ENCODE data around the gene PPM1F. TPM values are rescaled to one million over a fixed set of nuclear protein-coding genes. Genes with fewer than 3 reads are reported as not detected.
"Not testable (repeated sequence)": the region's sequence is repeated elsewhere in the genome, so short reads cannot be mapped to it uniquely, and the experiment has no call there.

Gene PPM1F
- total RNA-seq, 1 experiment from 2014 or later = 65.1 TPM

GRCh38 chr22:21919526-21920307, 32.9 kb downstream of the PPM1F start:
- in situ Hi-C loops (cut with HindIII; ENCODE audit: low pct_unique_long_range_greater_than_20kb, low sequenced_read_pairs) = no loop called here
- no peak for DNase-seq (ENCODE audit: low read depth, low spot score)

GRCh38 chr22:21918466-21919185, 34.0 kb downstream of the PPM1F start:
- no peak for DNase-seq (ENCODE audit: low read depth, low spot score)
- in situ Hi-C loops (cut with HindIII; ENCODE audit: low pct_unique_long_range_greater_than_20kb, low sequenced_read_pairs) = no loop called here

GRCh38 chr22:21917959-21918261, 34.7 kb downstream of the PPM1F start:
- in situ Hi-C loops (cut with HindIII; ENCODE audit: low pct_unique_long_range_greater_than_20kb, low sequenced_read_pairs) = no loop called here

GRCh38 chr22:21917181-21917958, 35.3 kb downstream of the PPM1F start:
- in situ Hi-C loops (cut with HindIII; ENCODE audit: low pct_unique_long_range_greater_than_20kb, low sequenced_read_pairs) = no loop called here
- DNase-seq (ENCODE audit: low read depth, low spot score) = no peak

More at GRCh38 chr22:21917959-21918261, 34.7 kb downstream of the PPM1F start:
- DNase-seq (ENCODE audit: low read depth, low spot score) = no peak

- no peak for DNase-seq (ENCODE audit: low read depth, low spot score)
- in situ Hi-C loops (cut with HindIII; ENCODE audit: low pct_unique_long_range_greater_than_20kb, low sequenced_read_pairs) = no loop called here
These were observed 36.2 kb downstream of the PPM1F start for GRCh38 chr22:21916309-21916918.

GRCh38 chr22:21915624-21916308, 36.9 kb downstream of the PPM1F start:
- DNase-seq (ENCODE audit: low read depth, low spot score) = no peak
- in situ Hi-C loops (cut with HindIII; ENCODE audit: low pct_unique_long_range_greater_than_20kb, low sequenced_read_pairs) = no loop called here

GRCh38 chr22:21914033-21914642, 38.5 kb downstream of the PPM1F start:
- DNase-seq (ENCODE audit: low read depth, low spot score); in situ Hi-C loops (cut with HindIII; ENCODE audit: low pct_unique_long_range_greater_than_20kb, low sequenced_read_pairs): not testable (repeated sequence)

- in situ Hi-C loops (cut with HindIII; ENCODE audit: low pct_unique_long_range_greater_than_20kb, low sequenced_read_pairs); DNase-seq (ENCODE audit: low read depth, low spot score): not testable (repeated sequence)
These were observed 42.3 kb downstream of the PPM1F start for GRCh38 chr22:21910367-21910766.

GRCh38 chr22:21909871-21910270, 42.8 kb downstream of the PPM1F start:
- in situ Hi-C loops (cut with HindIII; ENCODE audit: low pct_unique_long_range_greater_than_20kb, low sequenced_read_pairs) = no loop called here
- DNase-seq (ENCODE audit: low read depth, low spot score) = no peak

- DNase-seq (ENCODE audit: low read depth, low spot score) = no peak
- in situ Hi-C loops (cut with HindIII; ENCODE audit: low pct_unique_long_range_greater_than_20kb, low sequenced_read_pairs) = no loop called here
These were observed 44.8 kb downstream of the PPM1F start for GRCh38 chr22:21907638-21908522.

- in situ Hi-C loops (cut with HindIII; ENCODE audit: low pct_unique_long_range_greater_than_20kb, low sequenced_read_pairs); DNase-seq (ENCODE audit: low read depth, low spot score): not testable (repeated sequence)
These were observed 47.4 kb downstream of the PPM1F start for GRCh38 chr22:21905234-21905633.

GRCh38 chr22:21904250-21904789, 48.3 kb downstream of the PPM1F start:
- no peak for DNase-seq (ENCODE audit: low read depth, low spot score)
- in situ Hi-C loops (cut with HindIII; ENCODE audit: low pct_unique_long_range_greater_than_20kb, low sequenced_read_pairs) = no loop called here

GRCh38 chr22:21903283-21903682, 49.4 kb downstream of the PPM1F start:
- in situ Hi-C loops (cut with HindIII; ENCODE audit: low pct_unique_long_range_greater_than_20kb, low sequenced_read_pairs) = no loop called here

GRCh38 chr22:21902296-21903087, 50.2 kb downstream of the PPM1F start:
- DNase-seq (ENCODE audit: low read depth, low spot score) = no peak
- in situ Hi-C loops (cut with HindIII; ENCODE audit: low pct_unique_long_range_greater_than_20kb, low sequenced_read_pairs) = no loop called here

More at GRCh38 chr22:21903283-21903682, 49.4 kb downstream of the PPM1F start:
- DNase-seq (ENCODE audit: low read depth, low spot score) = no peak

- in situ Hi-C loops (cut with HindIII; ENCODE audit: low pct_unique_long_range_greater_than_20kb, low sequenced_read_pairs) = no loop called here
- DNase-seq (ENCODE audit: low read depth, low spot score) = no peak
These were observed 54.2 kb downstream of the PPM1F start for GRCh38 chr22:21898354-21898896.
